Fibroblast of pulmonary artery (primary cell): Measurements from ENCODE around the gene LIN7A.

Source experiments
- DNase-seq: peaks from one replicate; pipeline ENCODE4 v3.0.0-alpha.2; 2010; ENCODE audit warnings: low read depth
- H3K4me3 ChIP-seq: replicated peaks from 2 replicates; pipeline ENCODE4 v1.5.1; 2011; ENCODE audit warnings: low read depth, mild to moderate bottlenecking, control low read depth, low read length, moderate library complexity
- TF ChIP-seq, protein P1 (sequence below): IDR thresholded peaks from 2 replicates; pipeline ENCODE4 v1.5.1; 2011; ENCODE audit warnings: mild to moderate bottlenecking, control low read depth, low read length, inconsistent platforms; ENCODE audit errors: missing control alignments

The LIN7A gene

DNA sequence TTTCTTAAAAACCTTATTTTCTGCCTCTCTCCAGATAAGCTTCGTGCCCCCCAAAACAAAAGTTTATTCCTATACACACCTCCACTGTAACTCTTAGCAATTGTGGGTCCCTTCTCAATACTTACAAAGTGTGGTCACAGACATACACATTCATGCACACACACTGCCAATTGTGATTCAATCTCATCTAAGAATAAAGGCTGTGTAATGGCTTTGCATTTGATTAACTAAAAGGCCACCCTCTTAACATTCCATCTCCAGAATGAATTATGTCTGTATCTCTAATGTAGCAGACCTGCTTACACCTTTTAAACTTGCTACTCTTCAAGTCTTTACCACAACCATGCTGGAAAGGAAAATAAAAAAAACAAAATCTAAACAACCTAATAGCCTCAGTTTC lies 171.5 kb downstream of the LIN7A start:
- no peak overlapping the region for H3K4me3 ChIP-seq
- no peak for DNase-seq
- TF ChIP-seq, protein P1, sequence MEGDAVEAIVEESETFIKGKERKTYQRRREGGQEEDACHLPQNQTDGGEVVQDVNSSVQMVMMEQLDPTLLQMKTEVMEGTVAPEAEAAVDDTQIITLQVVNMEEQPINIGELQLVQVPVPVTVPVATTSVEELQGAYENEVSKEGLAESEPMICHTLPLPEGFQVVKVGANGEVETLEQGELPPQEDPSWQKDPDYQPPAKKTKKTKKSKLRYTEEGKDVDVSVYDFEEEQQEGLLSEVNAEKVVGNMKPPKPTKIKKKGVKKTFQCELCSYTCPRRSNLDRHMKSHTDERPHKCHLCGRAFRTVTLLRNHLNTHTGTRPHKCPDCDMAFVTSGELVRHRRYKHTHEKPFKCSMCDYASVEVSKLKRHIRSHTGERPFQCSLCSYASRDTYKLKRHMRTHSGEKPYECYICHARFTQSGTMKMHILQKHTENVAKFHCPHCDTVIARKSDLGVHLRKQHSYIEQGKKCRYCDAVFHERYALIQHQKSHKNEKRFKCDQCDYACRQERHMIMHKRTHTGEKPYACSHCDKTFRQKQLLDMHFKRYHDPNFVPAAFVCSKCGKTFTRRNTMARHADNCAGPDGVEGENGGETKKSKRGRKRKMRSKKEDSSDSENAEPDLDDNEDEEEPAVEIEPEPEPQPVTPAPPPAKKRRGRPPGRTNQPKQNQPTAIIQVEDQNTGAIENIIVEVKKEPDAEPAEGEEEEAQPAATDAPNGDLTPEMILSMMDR, result no peak

DNA sequence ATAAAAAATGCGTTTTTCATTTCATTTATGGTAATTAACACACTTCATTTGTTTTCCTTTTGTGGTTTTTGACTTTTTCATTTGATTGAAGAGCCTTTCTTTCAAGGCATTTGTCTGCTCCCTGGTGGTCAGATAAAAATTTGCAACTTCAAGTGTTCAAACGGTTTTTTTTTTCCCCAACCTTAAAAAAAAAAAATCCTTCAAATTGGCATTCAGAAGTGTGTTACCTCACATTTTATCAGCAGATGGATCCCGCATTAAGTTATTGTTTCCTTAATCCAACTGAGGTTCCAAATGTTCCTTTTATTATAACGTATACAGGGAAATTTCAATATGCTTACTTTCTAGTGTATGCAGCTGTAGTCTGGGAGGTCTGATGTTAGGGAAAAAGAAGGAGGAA lies 173.9 kb downstream of the LIN7A start:
- TF ChIP-seq, protein P1, result peak; percentile 57
- DNase-seq, result peak; percentile 77
- H3K4me3 ChIP-seq, result no peak overlapping the region

DNA sequence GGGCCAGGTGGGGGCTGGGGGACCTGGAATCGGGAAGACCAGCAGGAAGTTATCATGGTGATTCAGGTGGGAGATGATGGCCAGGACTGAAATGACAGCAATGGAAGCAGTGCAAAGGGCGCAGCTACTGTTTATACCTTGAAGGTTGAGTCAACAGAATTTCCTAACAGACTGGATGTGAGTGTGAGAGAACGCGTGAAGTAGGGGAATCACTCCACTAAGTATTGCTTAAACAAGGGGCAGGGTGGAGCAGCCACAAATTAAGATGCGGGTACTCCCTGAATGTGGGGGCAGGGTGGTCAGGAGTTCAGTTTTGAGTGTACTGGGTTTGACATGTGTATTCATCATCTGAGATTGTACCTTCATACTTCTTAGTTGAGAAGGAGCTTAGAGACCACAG lies 175.9 kb downstream of the LIN7A start:
- no peak overlapping the region for H3K4me3 ChIP-seq
- DNase-seq, result no peak
- TF ChIP-seq, protein P1, result no peak

DNA sequence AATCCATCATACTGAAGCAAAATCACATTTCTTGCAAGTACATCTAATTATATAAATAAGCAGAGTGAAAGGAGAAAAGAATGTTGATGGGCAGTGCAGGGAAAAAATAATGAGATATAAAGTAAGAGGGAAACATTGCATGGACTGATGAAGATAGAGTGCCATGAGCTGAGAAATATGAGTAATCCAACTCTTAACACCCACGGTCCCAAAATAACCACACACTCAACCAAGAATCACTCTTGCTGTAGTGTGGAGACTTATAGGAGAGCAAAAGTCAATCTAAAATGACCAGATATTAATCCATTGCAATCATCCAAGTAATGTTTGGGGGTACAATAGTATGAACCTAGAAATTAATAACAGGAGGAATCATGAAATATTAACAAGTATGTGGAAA lies 180.9 kb downstream of the LIN7A start:
- no peak overlapping the region for H3K4me3 ChIP-seq
- TF ChIP-seq, protein P1, result no peak
- no peak for DNase-seq

DNA sequence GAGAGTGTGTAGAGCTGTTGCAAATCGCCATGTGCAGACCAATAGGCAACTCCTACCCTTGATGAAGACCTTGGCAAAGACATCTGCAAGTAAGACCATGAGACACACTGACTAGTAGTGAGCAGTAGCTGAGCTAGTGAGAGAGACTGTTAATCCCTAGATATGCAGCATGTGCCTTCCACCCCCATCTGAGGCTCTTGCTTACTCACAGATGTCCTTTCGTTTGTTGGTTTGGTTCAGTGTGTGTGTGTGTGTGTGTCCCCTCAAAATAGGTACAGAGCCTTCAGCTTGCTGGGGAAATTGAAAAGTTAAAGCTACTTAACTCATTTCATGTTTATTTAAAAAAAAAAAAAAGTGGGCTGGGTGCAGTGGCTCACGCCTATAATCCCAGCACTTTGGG lies 183.5 kb downstream of the LIN7A start:
- DNase-seq, result no peak
- TF ChIP-seq, protein P1, result no peak
- H3K4me3 ChIP-seq, result no peak overlapping the region

DNA sequence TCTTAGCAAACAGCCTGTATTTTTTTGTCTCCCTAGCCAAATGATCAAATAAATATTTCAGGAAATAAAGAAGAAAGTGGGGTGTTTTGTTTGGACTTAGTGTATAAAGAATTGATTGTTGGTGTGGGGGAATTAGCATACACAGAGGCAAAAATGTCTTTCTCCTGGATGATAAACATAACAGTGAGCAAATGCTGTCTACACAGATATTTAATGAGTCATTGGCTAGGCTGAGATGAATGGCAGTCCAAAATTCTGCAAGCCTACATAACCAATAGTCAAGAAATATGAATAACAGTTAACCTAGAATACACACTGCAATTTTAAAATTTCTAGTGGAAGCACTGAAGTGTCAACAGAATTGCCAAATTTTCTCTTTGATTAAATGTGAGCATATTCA lies 185.3 kb downstream of the LIN7A start:
- no peak for DNase-seq
- TF ChIP-seq, protein P1, result no peak
- H3K4me3 ChIP-seq, result no peak overlapping the region

DNA sequence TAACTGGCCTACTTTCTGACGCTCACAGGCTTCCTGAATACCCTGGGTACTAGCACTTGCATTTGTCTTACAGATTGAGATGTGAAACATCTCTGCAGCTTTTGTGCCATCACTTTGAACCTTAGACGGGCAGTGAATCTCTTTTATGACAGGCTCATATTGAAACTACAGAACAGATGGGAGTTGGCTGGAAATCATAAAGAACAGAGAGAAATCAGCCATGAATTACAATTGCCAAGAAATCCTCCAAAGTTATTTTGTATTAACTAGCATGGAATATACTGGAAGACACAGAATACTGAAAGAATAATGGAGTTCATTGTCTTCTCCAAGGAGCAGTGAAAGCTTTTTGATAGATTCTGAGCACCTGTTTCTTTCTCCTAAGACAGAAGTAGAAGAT lies 188.3 kb downstream of the LIN7A start:
- no peak overlapping the region for H3K4me3 ChIP-seq
- TF ChIP-seq, protein P1, result no peak
- DNase-seq, result no peak
